ENCODE results near the gene DCST1. TPM values are rescaled to one million over a fixed set of nuclear protein-coding genes. Genes with fewer than 3 reads are reported as not detected.

The DCST1 gene
- polyA plus RNA-seq, 3 donors: 0.05 TPM; not detected in 2

- Histone ChIP-seq H3K27me3 (ENCODE audit: control insufficient read depth in 2 of 2, insufficient read depth in 2 of 2, low read length in 2 of 2) (peaks cover 0 to 5% of the 10 kb centered on the region in 2 donors), H3K36me3 (replicated peaks in 1 of 2; ENCODE audit: control insufficient read depth in 1 of 2, insufficient read depth in 2 of 2, low read length in 2 of 2) (peaks cover 51 to 57% of the 10 kb centered on the region in 2 donors), H3K27ac (ENCODE audit: low read depth in 1 of 2, low read length in 2 of 2) (no peak overlapping the region), H4K20me1 (ENCODE audit: insufficient read depth, low read length) (peaks cover 79% of the 10 kb centered on the region), H3K4me2 (replicated peaks; ENCODE audit: extremely low read depth, low read length, poor library complexity, severe bottlenecking) (no peak overlapping the region), H2AFZ (ENCODE audit: insufficient read depth, low read depth, low read length, poor library complexity, severe bottlenecking) (no peak overlapping the region), H3K4me1 (ENCODE audit: control insufficient read depth in 1 of 2, insufficient read depth in 2 of 2, low read length in 2 of 2) (peaks cover 26 to 41% of the 10 kb centered on the region in 2 donors), H3K4me3 (replicated peaks in 1 of 3; ENCODE audit: low read depth in 2 of 3, low read length in 3 of 3) (no peak overlapping the region), H3K9ac (ENCODE audit: insufficient read depth, low read length, poor library complexity, severe bottlenecking) (no peak overlapping the region), H3K79me2 (ENCODE audit: insufficient read depth, low read length) (peaks cover 12% of the 10 kb centered on the region), H3K9me3 (replicated peaks in 1 of 2; ENCODE audit: control insufficient read depth in 1 of 2, insufficient read depth in 1 of 2, low read length in 2 of 2) (no peaks in the 10 kb centered on the region)
- Mint-ChIP-seq H3K4me1 (peaks cover 33% of the 10 kb centered on the region), H3K9me3 (no peaks in the 10 kb centered on the region), H3K27ac (no peak overlapping the region), H3K4me3 (no peak overlapping the region), H3K27me3 (ENCODE audit: low read depth in 3 of 3) (peaks cover 4 to 9% (median 6%) of the 10 kb centered on the region in 3 donors), H3K36me3 (peaks cover 45 to 60% of the 10 kb centered on the region in 2 donors)
- intact Hi-C loops (cut with micrococcal nuclease): loop anchor here (5.0 kb wide), 2 partner anchors 58 to 88 kb away; partner anchors contain the start of genes CKS1B (in 1 of the 2), SHC1 (in 1 of the 2) and ZBTB7B (in 1 of the 2)
- DNase-seq: no peak
- 100% methylated on average over 4 of the region's 8 CpGs for WGBS (ENCODE audit: insufficient coverage)
- no peak for TF ChIP-seq CTCF (IDR thresholded peaks at IDR 0.05)
These were observed 27.1 kb downstream of the DCST1 start for GRCh38 chr1:155060736-155061135.

- intact Hi-C loops (cut with micrococcal nuclease): loop anchor here (5.0 kb wide), 2 partner anchors 59 to 89 kb away; partner anchors contain the start of genes CKS1B (in 1 of the 2), SHC1 (in 1 of the 2) and ZBTB7B (in 1 of the 2)
- Histone ChIP-seq H4K20me1 (ENCODE audit: insufficient read depth, low read length) (peaks cover 79% of the 10 kb centered on the region), H3K9me3 (replicated peaks in 1 of 2; ENCODE audit: control insufficient read depth in 1 of 2, insufficient read depth in 1 of 2, low read length in 2 of 2) (no peaks in the 10 kb centered on the region), H2AFZ (ENCODE audit: insufficient read depth, low read depth, low read length, poor library complexity, severe bottlenecking) (no peak overlapping the region), H3K27ac (ENCODE audit: low read depth in 1 of 2, low read length in 2 of 2) (no peak overlapping the region), H3K27me3 (ENCODE audit: control insufficient read depth in 2 of 2, insufficient read depth in 2 of 2, low read length in 2 of 2) (peaks cover 0 to 5% of the 10 kb centered on the region in 2 donors), H3K36me3 (replicated peaks in 1 of 2; ENCODE audit: control insufficient read depth in 1 of 2, insufficient read depth in 2 of 2, low read length in 2 of 2) (peaks cover 43 to 53% of the 10 kb centered on the region in 2 donors), H3K4me3 (replicated peaks in 1 of 3; ENCODE audit: low read depth in 2 of 3, low read length in 3 of 3) (no peak overlapping the region), H3K4me2 (replicated peaks; ENCODE audit: extremely low read depth, low read length, poor library complexity, severe bottlenecking) (no peak overlapping the region), H3K9ac (ENCODE audit: insufficient read depth, low read length, poor library complexity, severe bottlenecking) (no peak overlapping the region), H3K79me2 (ENCODE audit: insufficient read depth, low read length) (peaks cover 8% of the 10 kb centered on the region), H3K4me1 (ENCODE audit: control insufficient read depth in 1 of 2, insufficient read depth in 2 of 2, low read length in 2 of 2) (peaks cover 26 to 41% of the 10 kb centered on the region in 2 donors)
- Mint-ChIP-seq H3K4me3 (peak overlapping the region in 1 of 2 donors; percentile 20), H3K27ac (peak overlapping the region in 2 of 7 donors; percentile 6 to 61), H3K36me3 (peaks cover 43 to 57% of the 10 kb centered on the region in 2 donors), H3K27me3 (ENCODE audit: low read depth in 3 of 3) (peaks cover 4 to 9% (median 8%) of the 10 kb centered on the region in 3 donors), H3K9me3 (no peaks in the 10 kb centered on the region), H3K4me1 (peaks cover 33% of the 10 kb centered on the region)
- peak; percentile 79 to 83 (median 80) for DNase-seq
- 22% methylated on average over 12 of the region's 21 CpGs for WGBS (ENCODE audit: insufficient coverage)
- TF ChIP-seq CTCF (IDR thresholded peaks at IDR 0.05): peak; percentile 97
These were observed 27.9 kb downstream of the DCST1 start for GRCh38 chr1:155061381-155062150.

All from CD14-positive monocyte (primary cell).